Uterus (tissue), 2 donors: ENCODE measurements around the gene KRIT1.

Experiments used
- POLR2A ChIP-seq, 2 donors: fragments of 450-650 bp; IDR thresholded peaks; one replicate each; pipeline ENCODE4 v1.6.1; 2016; ENCODE audit warnings: antibody characterized with exemption in 2 of 2, mild to moderate bottlenecking in 1 of 2, moderate library complexity in 1 of 2
- TF ChIP-seq, protein P1 (sequence below), 4 experiments: fragments of 200-600 bp in 2 of 4; fragments of 450-650 bp in 2 of 4; sonication (generic) in 2 of 4; IDR thresholded peaks; one replicate each; pipeline ENCODE4 v1.5.1; 2016 to 2019; ENCODE audit warnings: antibody characterized with exemption in 4 of 4, mild to moderate bottlenecking in 2 of 4, moderate library complexity in 1 of 4

DNA sequence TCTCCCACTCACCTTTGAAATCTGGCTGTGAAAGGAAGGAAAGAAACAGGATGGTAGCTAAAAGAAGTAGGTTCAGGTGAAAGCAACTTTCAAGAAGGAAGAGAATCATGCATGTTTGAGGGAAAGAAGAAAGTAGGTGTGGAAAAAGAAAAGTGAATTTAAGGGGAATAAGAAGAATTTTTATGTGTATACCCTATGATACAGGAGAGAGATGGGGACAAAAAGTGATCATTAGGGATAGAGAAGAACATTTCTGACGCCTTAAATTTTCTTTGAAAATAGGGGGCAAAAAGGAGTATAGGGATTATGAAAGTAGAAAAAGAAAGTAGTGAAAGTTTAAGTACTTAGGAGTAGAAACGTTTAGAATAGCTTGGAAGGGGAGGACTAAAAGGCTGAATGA, 15.2 kb downstream of the KRIT1 start:
- TF ChIP-seq, protein P1, sequence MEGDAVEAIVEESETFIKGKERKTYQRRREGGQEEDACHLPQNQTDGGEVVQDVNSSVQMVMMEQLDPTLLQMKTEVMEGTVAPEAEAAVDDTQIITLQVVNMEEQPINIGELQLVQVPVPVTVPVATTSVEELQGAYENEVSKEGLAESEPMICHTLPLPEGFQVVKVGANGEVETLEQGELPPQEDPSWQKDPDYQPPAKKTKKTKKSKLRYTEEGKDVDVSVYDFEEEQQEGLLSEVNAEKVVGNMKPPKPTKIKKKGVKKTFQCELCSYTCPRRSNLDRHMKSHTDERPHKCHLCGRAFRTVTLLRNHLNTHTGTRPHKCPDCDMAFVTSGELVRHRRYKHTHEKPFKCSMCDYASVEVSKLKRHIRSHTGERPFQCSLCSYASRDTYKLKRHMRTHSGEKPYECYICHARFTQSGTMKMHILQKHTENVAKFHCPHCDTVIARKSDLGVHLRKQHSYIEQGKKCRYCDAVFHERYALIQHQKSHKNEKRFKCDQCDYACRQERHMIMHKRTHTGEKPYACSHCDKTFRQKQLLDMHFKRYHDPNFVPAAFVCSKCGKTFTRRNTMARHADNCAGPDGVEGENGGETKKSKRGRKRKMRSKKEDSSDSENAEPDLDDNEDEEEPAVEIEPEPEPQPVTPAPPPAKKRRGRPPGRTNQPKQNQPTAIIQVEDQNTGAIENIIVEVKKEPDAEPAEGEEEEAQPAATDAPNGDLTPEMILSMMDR (IDR thresholded peaks at IDR 0.05) = no peak
- TF ChIP-seq POLR2A (IDR thresholded peaks at IDR 0.05) = no peak
